ENCODE data around the gene NUCKS1.
A peak's percentile ranks its signal among the peaks of the same experiment; 100 is the strongest.

NUCKS1 gene

GRCh38 chr1:205750138-205751035 is at the start of gene NUCKS1:
TSS of gene NUCKS1 (minus strand) at chr1:205750182. CDS start at chr1:205749973, 209 bp downstream.
- peak; percentile 82 to 95 (median 88) for DNase-seq (ENCODE audit: low read depth in 3 of 3, low spot score in 1 of 3)

GRCh38 chr1:205798577-205798976 is 48.6 kb upstream of the NUCKS1 start:
- no peak for DNase-seq (ENCODE audit: low read depth in 3 of 3, low spot score in 1 of 3)

- no peak for DNase-seq (ENCODE audit: low read depth in 3 of 3, low spot score in 1 of 3)
Observed at GRCh38 chr1:205797168-205797567, 47.2 kb upstream of the NUCKS1 start.

- DNase-seq (ENCODE audit: low read depth in 3 of 3, low spot score in 1 of 3) = no peak
Observed at GRCh38 chr1:205794011-205794730, 44.2 kb upstream of the NUCKS1 start.

- DNase-seq (ENCODE audit: low read depth in 3 of 3, low spot score in 1 of 3) = no peak
Observed at GRCh38 chr1:205792961-205793673, 43.1 kb upstream of the NUCKS1 start.

- DNase-seq (ENCODE audit: low read depth in 3 of 3, low spot score in 1 of 3) = no peak
Observed at GRCh38 chr1:205792481-205792881, 42.5 kb upstream of the NUCKS1 start.

- DNase-seq (ENCODE audit: low read depth in 3 of 3, low spot score in 1 of 3) = peak in 1 of 3 donors; percentile 40
Observed at GRCh38 chr1:205791568-205792180, 41.7 kb upstream of the NUCKS1 start.

- no peak for DNase-seq (ENCODE audit: low read depth in 3 of 3, low spot score in 1 of 3)
Observed at GRCh38 chr1:205787287-205787916, 37.4 kb upstream of the NUCKS1 start.

GRCh38 chr1:205786601-205787000 is 36.6 kb upstream of the NUCKS1 start:
- no peak for DNase-seq (ENCODE audit: low read depth in 3 of 3, low spot score in 1 of 3)

GRCh38 chr1:205785446-205785845 is 35.5 kb upstream of the NUCKS1 start:
- no peak for DNase-seq (ENCODE audit: low read depth in 3 of 3, low spot score in 1 of 3)

GRCh38 chr1:205783904-205784303 is 33.9 kb upstream of the NUCKS1 start:
- no peak for DNase-seq (ENCODE audit: low read depth in 3 of 3, low spot score in 1 of 3)

GRCh38 chr1:205783433-205783795 is 33.4 kb upstream of the NUCKS1 start:
- no peak for DNase-seq (ENCODE audit: low read depth in 3 of 3, low spot score in 1 of 3)

GRCh38 chr1:205782627-205783432 is 32.8 kb upstream of the NUCKS1 start:
- DNase-seq (ENCODE audit: low read depth in 3 of 3, low spot score in 1 of 3) = no peak

GRCh38 chr1:205780335-205780734 is 30.4 kb upstream of the NUCKS1 start:
- DNase-seq (ENCODE audit: low read depth in 3 of 3, low spot score in 1 of 3) = no peak

- DNase-seq (ENCODE audit: low read depth in 3 of 3, low spot score in 1 of 3) = no peak
Observed at GRCh38 chr1:205777994-205778393, 28.0 kb upstream of the NUCKS1 start.

GRCh38 chr1:205775717-205776056 is 25.7 kb upstream of the NUCKS1 start:
- DNase-seq (ENCODE audit: low read depth in 3 of 3, low spot score in 1 of 3) = no peak

GRCh38 chr1:205775015-205775716 is 25.2 kb upstream of the NUCKS1 start, which contains the start of gene RAB29:
TSS of gene RAB29 (minus strand) at chr1:205775482. CDS start at chr1:205774956, 526 bp downstream.
- DNase-seq (ENCODE audit: low read depth in 3 of 3, low spot score in 1 of 3) = peak; percentile 54 to 63 (median 59)

GRCh38 chr1:205774198-205775014 is 24.4 kb upstream of the NUCKS1 start:
- no peak for DNase-seq (ENCODE audit: low read depth in 3 of 3, low spot score in 1 of 3)
